IMR-90 (cell line): ENCODE measurements around the gene PCYT2. TPM values are rescaled to one million over a fixed set of nuclear protein-coding genes. Genes with fewer than 3 reads are reported as not detected.

Experiments
- ATAC-seq: fragments of 200-7000 bp; cut with Tn5 transposase; 2 replicates; pipeline ENCODE4 v1.9.1; 2020; ENCODE audit warnings: low read depth, mild to moderate bottlenecking, moderate library complexity
- BruUV-seq: library from RNA; stranded (reverse); fragments of 400-500 nt; replicated peaks from 2 replicates; lab custom pipeline; 2021; lab: Mats Ljungman, UMichigan
- CTCF ChIA-PET: fragments of 300-600 bp; formaldehyde crosslinking; extraction: SDS; loops from one replicate; lab custom pipeline; 2021; ENCODE audit warnings: antibody characterized with exemption; lab: Yijun Ruan, JAX
- POLR2A ChIA-PET: fragments of 300-600 bp; sonication (Branson Sonifier 250); formaldehyde crosslinking; loops from one replicate; lab custom pipeline; 2022; ENCODE audit warnings: antibody characterized with exemption; ENCODE audit not compliant: unreplicated experiment; lab: Charles Lee
- DNase-seq: peaks from one replicate; pipeline ENCODE4 v3.0.0; 2013
- H2AFZ ChIP-seq: replicated peaks from 2 replicates; pipeline ENCODE3; 2013; ENCODE audit warnings: low read length, mild to moderate bottlenecking; ENCODE audit not compliant: poor library complexity
- H2AK5ac ChIP-seq: 2 replicates; pipeline ENCODE4 v1.6.1; 2013; ENCODE audit warnings: low read depth, low read length, inconsistent platforms
- H2AK9ac ChIP-seq: replicated peaks from 2 replicates; pipeline ENCODE3; 2013; ENCODE audit warnings: mild to moderate bottlenecking, low read depth, low read length, moderate library complexity; ENCODE audit not compliant: poor library complexity
- H2BK120ac ChIP-seq: 2 replicates; pipeline ENCODE4 v1.6.1; 2013; ENCODE audit warnings: low read depth, low read length, inconsistent platforms
- H2BK15ac ChIP-seq: 3 replicates; pipeline ENCODE4 v1.6.1; 2013; ENCODE audit warnings: low read depth, low read length, inconsistent platforms
- H2BK20ac ChIP-seq: 2 replicates; pipeline ENCODE4 v1.6.1; 2013; ENCODE audit warnings: low read depth, mild to moderate bottlenecking, inconsistent platforms, low read length, moderate library complexity
- H2BK5ac ChIP-seq: 2 replicates; pipeline ENCODE4 v1.6.1; 2013; ENCODE audit warnings: mild to moderate bottlenecking, low read depth, low read length, inconsistent platforms; ENCODE audit not compliant: poor library complexity, severe bottlenecking
- H3K14ac ChIP-seq: replicated peaks from 2 replicates; pipeline ENCODE4 v1.6.1; 2013; ENCODE audit warnings: low read depth, low read length, inconsistent platforms
- H3K18ac ChIP-seq: 2 replicates; pipeline ENCODE4 v1.6.1; 2013; ENCODE audit warnings: low read depth, low read length, control low read depth
- H3K23ac ChIP-seq: 2 replicates; pipeline ENCODE4 v1.6.1; 2013; ENCODE audit warnings: low read depth, low read length, inconsistent platforms
- H3K27ac ChIP-seq: 2 replicates; pipeline ENCODE4 v1.5.1; 2013; ENCODE audit warnings: mild to moderate bottlenecking, control low read depth, low read length; ENCODE audit not compliant: insufficient read depth
- H3K27me3 ChIP-seq: 2 replicates; pipeline ENCODE4 v1.6.1; 2013; ENCODE audit warnings: low read length; ENCODE audit not compliant: control insufficient read depth, insufficient read depth
- H3K36me3 ChIP-seq: 2 replicates; pipeline ENCODE4 v1.6.1; 2013; ENCODE audit warnings: low read length, mixed read lengths; ENCODE audit not compliant: control insufficient read depth, insufficient read depth
- H3K4ac ChIP-seq: 2 replicates; pipeline ENCODE4 v1.6.1; 2013; ENCODE audit warnings: low read depth, low read length, inconsistent platforms
- H3K4me1 ChIP-seq: 2 replicates; pipeline ENCODE4 v1.6.1; 2013; ENCODE audit warnings: low read length, mixed read lengths; ENCODE audit not compliant: control insufficient read depth, insufficient read depth
- H3K4me2 ChIP-seq: 2 replicates; pipeline ENCODE4 v1.6.1; 2013; ENCODE audit warnings: low read depth, mild to moderate bottlenecking, control low read depth, low read length, moderate library complexity
- H3K4me3 ChIP-seq: 2 replicates; pipeline ENCODE4 v1.5.1; 2013; ENCODE audit warnings: low read depth, mild to moderate bottlenecking, control low read depth, low read length, moderate library complexity; ENCODE audit not compliant: insufficient read depth
- H3K56ac ChIP-seq: 2 replicates; pipeline ENCODE4 v1.6.1; 2013; ENCODE audit warnings: low read length, inconsistent platforms; ENCODE audit not compliant: insufficient read depth; ENCODE audit errors: extremely low read depth
- H3K79me1 ChIP-seq, 2 experiments: 2 replicates each; pipeline ENCODE4 v1.6.1; 2013; ENCODE audit warnings: low read length in 2 of 2, inconsistent platforms in 1 of 2, low read depth in 1 of 2
- H3K9ac ChIP-seq: 2 replicates; pipeline ENCODE4 v1.6.1; 2013; ENCODE audit warnings: low read depth, low read length, control low read depth
- H3K9me1 ChIP-seq: 2 replicates; pipeline ENCODE4 v1.6.1; 2013; ENCODE audit warnings: low read length, inconsistent platforms; ENCODE audit not compliant: insufficient read depth
- H3K9me3 ChIP-seq: 2 replicates; pipeline ENCODE4 v1.6.1; 2013; ENCODE audit warnings: low read length; ENCODE audit not compliant: control insufficient read depth, insufficient read depth
- H4K20me1 ChIP-seq: 2 replicates; pipeline ENCODE4 v1.6.1; 2013; ENCODE audit warnings: low read length, inconsistent platforms; ENCODE audit not compliant: insufficient read depth
- H4K5ac ChIP-seq: 2 replicates; pipeline ENCODE4 v1.6.1; 2013; ENCODE audit warnings: mild to moderate bottlenecking, low read depth, low read length, control low read depth
- H4K8ac ChIP-seq, 2 experiments: 2 replicates each; pipeline ENCODE4 v1.6.1; 2013; ENCODE audit warnings: low read depth in 2 of 2, low read length in 2 of 2, control low read depth in 1 of 2, inconsistent platforms in 1 of 2
- H4K91ac ChIP-seq: 2 replicates; pipeline ENCODE4 v1.6.1; 2013; ENCODE audit warnings: low read depth, low read length, inconsistent platforms; ENCODE audit not compliant: insufficient read depth
- BHLHE40 ChIP-seq: fragments of 150-350 bp; IDR thresholded peaks from 2 replicates; pipeline ENCODE4 v1.6.1; 2016; ENCODE audit warnings: mild to moderate bottlenecking, low read depth, low read length
- CHD1 ChIP-seq: IDR thresholded peaks from 2 replicates; pipeline ENCODE4 v1.6.1; 2012; ENCODE audit warnings: low read depth, low read length, improper control_type of control experiment
- ELK1 ChIP-seq: fragments of 150-350 bp; IDR thresholded peaks from 2 replicates; pipeline ENCODE4 v1.6.1; 2016; ENCODE audit warnings: low read depth, mild to moderate bottlenecking, low read length, moderate library complexity, borderline replicate concordance
- FOS ChIP-seq: fragments of 150-350 bp; IDR thresholded peaks from 2 replicates; pipeline ENCODE4 v1.6.1; 2016; ENCODE audit warnings: low read depth, low read length
- MAFK ChIP-seq: IDR thresholded peaks from 2 replicates; pipeline ENCODE4 v1.6.1; 2012; ENCODE audit warnings: low read depth, low read length, improper control_type of control experiment
- MAZ ChIP-seq: IDR thresholded peaks from 2 replicates; pipeline ENCODE4 v1.6.1; 2012; ENCODE audit warnings: low read depth, mild to moderate bottlenecking, low read length, improper control_type of control experiment, moderate library complexity, borderline replicate concordance
- MXI1 ChIP-seq: IDR thresholded peaks from 2 replicates; pipeline ENCODE4 v1.6.1; 2012; ENCODE audit warnings: low read depth, mild to moderate bottlenecking, low read length, moderate library complexity, borderline replicate concordance
- NFE2L2 ChIP-seq: fragments of 150-350 bp; IDR thresholded peaks from 2 replicates; pipeline ENCODE4 v1.6.1; 2016; ENCODE audit warnings: low read depth, mild to moderate bottlenecking, low read length
- RAD21 ChIP-seq: IDR thresholded peaks from 2 replicates; pipeline ENCODE4 v1.6.1; 2012; ENCODE audit warnings: low read length, improper control_type of control experiment
- RCOR1 ChIP-seq: IDR thresholded peaks from 2 replicates; pipeline ENCODE4 v1.6.1; 2012; ENCODE audit warnings: mild to moderate bottlenecking, low read length, improper control_type of control experiment; ENCODE audit not compliant: insufficient replicate concordance
- SMC3 ChIP-seq: fragments of 150-350 bp; IDR thresholded peaks from 2 replicates; pipeline ENCODE4 v1.6.1; 2016; ENCODE audit warnings: low read depth, mild to moderate bottlenecking, antibody characterized with exemption, low read length, moderate library complexity
- USF2 ChIP-seq: fragments of 150-350 bp; IDR thresholded peaks from 2 replicates; pipeline ENCODE4 v1.6.1; 2017; ENCODE audit warnings: mild to moderate bottlenecking, antibody characterized with exemption, low read length, low read depth
- WGBS, 2 experiments: methylation state at CpG; one replicate each; pipeline versions ENCODE4 v1.1.5 to v1.1.7; 2013; ENCODE audit warnings: missing lambda C conversion rate in 2 of 2; ENCODE audit not compliant: insufficient read length in 1 of 2; ENCODE audit errors: extremely low coverage in 2 of 2; 5-methylcytosine and 5-hydroxymethylcytosine counted together
- dilution Hi-C: fragments of 300-500 bp; cut with HindIII; formaldehyde crosslinking; loops from one replicate; pipeline ENCODE4 v1.14.3; 2018; ENCODE audit warnings: low sequenced_read_pairs; ENCODE audit not compliant: unreplicated experiment
- in situ Hi-C: fragments of 300-500 bp; cut with MboI; formaldehyde crosslinking; loops from 3 replicates; pipeline ENCODE4 v1.14.3; 2019; ENCODE audit warnings: low sequenced_read_pairs, inconsistent platforms, mixed read lengths
- intact Hi-C: fragments of 100-400 bp; cut with micrococcal nuclease; formaldehyde crosslinking; loops from 2 replicates; pipeline ENCODE4 v1.10.0; 2022
- polyA plus RNA-seq, 3 experiments: library from polyadenylated mRNA; depleted of rRNA; stranded (reverse); fragments of >200 nt; gene quantifications; 2 replicates each; pipeline ENCODE4 v1.2.3, GENCODE V29; 2012; ENCODE audit warnings: low replicate concordance in 1 of 3
- total RNA-seq: library from RNA; depleted of rRNA; stranded (reverse); fragments of >200 nt; gene quantifications from 2 replicates; pipeline ENCODE4 v1.2.3, GENCODE V29; 2012

Gene PCYT2
- total and polyA plus RNA-seq, 2 of the 4 experiments (the other 2 are of a cell fraction) = 37.3 to 38.5 TPM

- no TSS peak for BruUV-seq
These were observed 43.2 kb upstream of the PCYT2 start for GRCh38 chr17:81954131-81955057.

More at GRCh38 chr17:81954131-81955057, 43.2 kb upstream of the PCYT2 start:
- Histone ChIP-seq H3K4me1 (no peaks in the 10 kb centered on the region), H4K8ac (no peak overlapping the region), H3K4me3 (no peak overlapping the region), H3K14ac (no peak overlapping the region), H2BK120ac (no peak overlapping the region), H3K56ac (no peak overlapping the region), H3K27me3 (peaks cover 20% of the 10 kb centered on the region), H2AK5ac (peak overlapping the region; percentile 16; the same call in 1 of the 2 replicates), H3K23ac (no peak overlapping the region), H3K4me2 (no peak overlapping the region), H3K36me3 (no peaks in the 10 kb centered on the region), H2AFZ (no peak overlapping the region), H4K5ac (no peak overlapping the region), H2BK20ac (no peak overlapping the region), H3K27ac (no peak overlapping the region), H2AK9ac (peak overlapping the region; percentile 42), H3K79me1 (no peaks in the 10 kb centered on the region), H3K9me1 (no peaks in the 10 kb centered on the region), H3K9me3 (no peaks in the 10 kb centered on the region), H3K18ac (no peak overlapping the region), H4K20me1 (no peaks in the 10 kb centered on the region), H2BK15ac (no peak overlapping the region), H2BK5ac (no peak overlapping the region), H3K4ac (no peak overlapping the region), H4K91ac (no peak overlapping the region), H3K9ac (no peak overlapping the region)
- dilution Hi-C loops (no loop called here), in situ Hi-C loops (no loop called here), intact Hi-C loops (no loop called here)
- no CpG with 5 or more reads among the region's 19 CpGs for WGBS, 2 experiments
- TF ChIP-seq MAFK (no peak), MAZ (no peak), MXI1 (no peak), CHD1 (no peak), USF2 (no peak), SMC3 (no peak), ELK1 (no peak), RCOR1 (no peak), BHLHE40 (no peak), FOS (no peak), RAD21 (no peak), NFE2L2 (no peak)
- POLR2A ChIA-PET = no interaction called here
- CTCF ChIA-PET = no interaction called here
- ATAC-seq = no peak
- DNase-seq = no peak
